Lower lobe of right lung (tissue), 2 donors: ENCODE results near the gene TMEM52. TPM values are rescaled to one million over a fixed set of nuclear protein-coding genes. Genes with fewer than 3 reads are reported as not detected.

Experiments
- ATAC-seq, 2 donors: fragments of 200-7000 bp; cut with Tn5 transposase; one replicate each; pipeline ENCODE4 v1.9.1; 2020 to 2022; ENCODE audit warnings: mild to moderate bottlenecking in 2 of 2, moderate library complexity in 2 of 2
- DNase-seq: peaks from one replicate; pipeline ENCODE4 v3.0.0-alpha.2; 2020
- H3K27ac ChIP-seq: fragments of 200-600 bp; one replicate; pipeline ENCODE4 v1.8.0; 2022
- H3K27me3 ChIP-seq: fragments of 200-600 bp; one replicate; pipeline ENCODE4 v1.8.0; 2022; ENCODE audit warnings: low read depth
- H3K36me3 ChIP-seq: fragments of 200-600 bp; one replicate; pipeline ENCODE4 v1.8.0; 2022; ENCODE audit warnings: mild to moderate bottlenecking
- H3K4me1 ChIP-seq: fragments of 200-600 bp; one replicate; pipeline ENCODE4 v1.8.0; 2022
- H3K4me3 ChIP-seq: fragments of 200-600 bp; one replicate; pipeline ENCODE4 v1.8.0; 2022; ENCODE audit warnings: mild to moderate bottlenecking
- H3K9me3 ChIP-seq: fragments of 200-600 bp; one replicate; pipeline ENCODE4 v1.8.0; 2022
- CTCF ChIP-seq: fragments of 200-600 bp; IDR thresholded peaks from one replicate; pipeline ENCODE4 v1.8.0; 2022; ENCODE audit warnings: antibody characterized with exemption, mild to moderate bottlenecking
- intact Hi-C: fragments of 100-400 bp; cut with DNase I; formaldehyde crosslinking; loops from one replicate; pipeline ENCODE4 v1.11.0; 2022
- total RNA-seq: library from RNA; stranded (reverse); fragmentation: NEBNext Ultra II Directional; extraction: Animal tissue kit (Norgen Biotek cat#: 25700); gene quantifications from one replicate; pipeline ENCODE4 v1.2.1, GENCODE V29; 2021
- donor health status: DM: no; HTN: yes; CAD: no; lungs with severe emphysema.

Gene TMEM52
- total RNA-seq, 1 donor from 2014 or later = 1.4 TPM

GRCh38 chr1:1914101-1914970, 4.7 kb downstream of the TMEM52 start:
- H3K27ac ChIP-seq = no peak overlapping the region
- ATAC-seq = no peak
- no peaks in the 10 kb centered on the region for H3K36me3 ChIP-seq
- no peaks in the 10 kb centered on the region for H3K9me3 ChIP-seq
- no peak for TF ChIP-seq CTCF
- intact Hi-C loops = no loop called here
- no peaks in the 10 kb centered on the region for H3K27me3 ChIP-seq
- H3K4me1 ChIP-seq = peaks cover 20% of the 10 kb centered on the region
- no peak for DNase-seq
- H3K4me3 ChIP-seq = no peak overlapping the region

GRCh38 chr1:1911350-1912041, 7.6 kb downstream of the TMEM52 start:
- ATAC-seq (no peak), DNase-seq (no peak)
- Histone ChIP-seq H3K27me3 (no peaks in the 10 kb centered on the region), H3K27ac (no peak overlapping the region), H3K36me3 (no peaks in the 10 kb centered on the region), H3K9me3 (no peaks in the 10 kb centered on the region), H3K4me1 (peaks cover 13% of the 10 kb centered on the region), H3K4me3 (no peak overlapping the region)
- intact Hi-C loops = no loop called here
- TF ChIP-seq CTCF = no peak

- H3K36me3 ChIP-seq = no peaks in the 10 kb centered on the region
- intact Hi-C loops = no loop called here
- H3K4me1 ChIP-seq = peaks cover 13% of the 10 kb centered on the region
- no peaks in the 10 kb centered on the region for H3K9me3 ChIP-seq
- H3K4me3 ChIP-seq = no peak overlapping the region
- no peak for ATAC-seq
- no peak for TF ChIP-seq CTCF
- DNase-seq = peak; percentile 44
- no peaks in the 10 kb centered on the region for H3K27me3 ChIP-seq
- H3K27ac ChIP-seq = no peak overlapping the region
Observed at GRCh38 chr1:1910651-1911331, 8.3 kb downstream of the TMEM52 start.

- intact Hi-C loops = no loop called here
- Histone ChIP-seq H3K36me3 (no peaks in the 10 kb centered on the region), H3K27ac (peak overlapping the region; percentile 90), H3K4me1 (peaks cover 13% of the 10 kb centered on the region), H3K9me3 (no peaks in the 10 kb centered on the region), H3K27me3 (no peaks in the 10 kb centered on the region), H3K4me3 (peak overlapping the region; percentile 75)
- no peak for TF ChIP-seq CTCF
- DNase-seq = no peak
- ATAC-seq = no peak
Observed at GRCh38 chr1:1910033-1910465, 9.0 kb downstream of the TMEM52 start.

GRCh38 chr1:1908506-1908791, 10.6 kb downstream of the TMEM52 start:
- DNase-seq = peak; percentile 65
- Histone ChIP-seq H3K27me3 (no peaks in the 10 kb centered on the region), H3K4me3 (peak overlapping the region; percentile 75), H3K27ac (peak overlapping the region; percentile 90), H3K9me3 (no peaks in the 10 kb centered on the region), H3K36me3 (no peaks in the 10 kb centered on the region), H3K4me1 (peaks cover 13% of the 10 kb centered on the region)
- intact Hi-C loops = no loop called here
- no peak for TF ChIP-seq CTCF
- peak; percentile 2 to 23 for ATAC-seq
